Fibroblast of lung (primary cell): ENCODE measurements around the gene GMPR. TPM values are rescaled to one million over a fixed set of nuclear protein-coding genes. Genes with fewer than 3 reads are reported as not detected.
"Not testable (repeated sequence)": the region's sequence is repeated elsewhere in the genome, so short reads cannot be mapped to it uniquely, and the experiment has no call there.

Experiments used
- DNase-seq, 2 donors: peaks; one replicate each; pipeline versions ENCODE4 v3.0.0 to v3.0.0-alpha.2; 2010; ENCODE audit warnings: low read depth in 2 of 2
- H2AFZ ChIP-seq: 2 replicates; pipeline ENCODE4 v1.5.1; 2012; ENCODE audit warnings: low read length, control low read depth, inconsistent platforms
- H3K27ac ChIP-seq: 2 replicates; pipeline ENCODE4 v1.5.1; 2011; ENCODE audit warnings: low read length, control low read depth; ENCODE audit not compliant: insufficient read depth
- H3K27me3 ChIP-seq: 2 replicates; pipeline ENCODE4 v1.5.1; 2011; ENCODE audit warnings: mild to moderate bottlenecking, low read length; ENCODE audit not compliant: control insufficient read depth, insufficient read depth
- H3K36me3 ChIP-seq: 2 replicates; pipeline ENCODE4 v1.5.1; 2011; ENCODE audit warnings: low read length; ENCODE audit not compliant: control insufficient read depth, insufficient read depth
- H3K4me1 ChIP-seq: 2 replicates; pipeline ENCODE4 v1.5.1; 2011; ENCODE audit warnings: low read length; ENCODE audit not compliant: control insufficient read depth, insufficient read depth; ENCODE audit errors: extremely low read depth
- H3K4me2 ChIP-seq: 2 replicates; pipeline ENCODE4 v1.5.1; 2011; ENCODE audit warnings: low read length, control low read depth; ENCODE audit not compliant: insufficient read depth; ENCODE audit errors: extremely low read depth
- H3K4me3 ChIP-seq, 4 experiments: fragments of 200-600 bp in 1 of 4; sonication (generic) in 1 of 4; replicated peaks in 1 of 4; 2 replicates each; pipeline ENCODE4 v1.5.1; 2011 to 2016; ENCODE audit warnings: low read length in 4 of 4, low read depth in 3 of 4, mild to moderate bottlenecking in 3 of 4, control low read depth in 2 of 4, inconsistent platforms in 1 of 4, mixed read lengths in 1 of 4; ENCODE audit not compliant: insufficient read depth in 1 of 4; ENCODE audit errors: control extremely low read depth in 1 of 4
- H3K79me2 ChIP-seq: 2 replicates; pipeline ENCODE4 v1.5.1; 2012; ENCODE audit warnings: mild to moderate bottlenecking, low read length, inconsistent platforms; ENCODE audit not compliant: control insufficient read depth, insufficient read depth
- H3K9ac ChIP-seq: 2 replicates; pipeline ENCODE4 v1.5.1; 2011; ENCODE audit warnings: mild to moderate bottlenecking, low read length, control low read depth; ENCODE audit not compliant: insufficient read depth
- H3K9me3 ChIP-seq: 2 replicates; pipeline ENCODE4 v1.5.1; 2012; ENCODE audit warnings: low read depth, low read length; ENCODE audit not compliant: control insufficient read depth, insufficient read depth
- H4K20me1 ChIP-seq: 2 replicates; pipeline ENCODE4 v1.5.1; 2011; ENCODE audit warnings: low read length; ENCODE audit not compliant: control insufficient read depth, insufficient read depth; ENCODE audit errors: extremely low read depth
- EZH2 ChIP-seq: IDR thresholded peaks from 2 replicates; pipeline ENCODE4 v1.5.1; 2012; ENCODE audit warnings: low read length, control low read depth, mild to moderate bottlenecking; ENCODE audit errors: missing control alignments
- polyA plus RNA-seq, 2 donors: library from polyadenylated mRNA; depleted of rRNA in 1 of 2; stranded (reverse) in 1 of 2; unstranded in 1 of 2; fragments of >200 nt; gene quantifications; 2 replicates each; pipeline ENCODE4 v1.2.1, GENCODE V29; 2011 to 2012; ENCODE audit warnings: missing spikeins in 1 of 2
- total RNA-seq: library from RNA; depleted of rRNA; stranded (reverse); fragments of >200 nt; gene quantifications from 2 replicates; pipeline ENCODE4 v1.2.1, GENCODE V29; 2014
- TF ChIP-seq, protein P1 (sequence below), 2 donors: IDR thresholded peaks in 1 of 2; conservative IDR thresholded peaks in 1 of 2; 1 replicate in 1 of 2; 2 replicates in 1 of 2; pipeline ENCODE4 v1.5.1; 2011 to 2012; ENCODE audit warnings: low read length in 2 of 2, control low read depth in 1 of 2, inconsistent platforms in 1 of 2, low read depth in 1 of 2, mild to moderate bottlenecking in 1 of 2

GMPR gene
- total and polyA plus RNA-seq, 2 donors (not counting 1 experiment from before 2014, with no cell fraction given): 13.2 to 16.4 TPM

DNA sequence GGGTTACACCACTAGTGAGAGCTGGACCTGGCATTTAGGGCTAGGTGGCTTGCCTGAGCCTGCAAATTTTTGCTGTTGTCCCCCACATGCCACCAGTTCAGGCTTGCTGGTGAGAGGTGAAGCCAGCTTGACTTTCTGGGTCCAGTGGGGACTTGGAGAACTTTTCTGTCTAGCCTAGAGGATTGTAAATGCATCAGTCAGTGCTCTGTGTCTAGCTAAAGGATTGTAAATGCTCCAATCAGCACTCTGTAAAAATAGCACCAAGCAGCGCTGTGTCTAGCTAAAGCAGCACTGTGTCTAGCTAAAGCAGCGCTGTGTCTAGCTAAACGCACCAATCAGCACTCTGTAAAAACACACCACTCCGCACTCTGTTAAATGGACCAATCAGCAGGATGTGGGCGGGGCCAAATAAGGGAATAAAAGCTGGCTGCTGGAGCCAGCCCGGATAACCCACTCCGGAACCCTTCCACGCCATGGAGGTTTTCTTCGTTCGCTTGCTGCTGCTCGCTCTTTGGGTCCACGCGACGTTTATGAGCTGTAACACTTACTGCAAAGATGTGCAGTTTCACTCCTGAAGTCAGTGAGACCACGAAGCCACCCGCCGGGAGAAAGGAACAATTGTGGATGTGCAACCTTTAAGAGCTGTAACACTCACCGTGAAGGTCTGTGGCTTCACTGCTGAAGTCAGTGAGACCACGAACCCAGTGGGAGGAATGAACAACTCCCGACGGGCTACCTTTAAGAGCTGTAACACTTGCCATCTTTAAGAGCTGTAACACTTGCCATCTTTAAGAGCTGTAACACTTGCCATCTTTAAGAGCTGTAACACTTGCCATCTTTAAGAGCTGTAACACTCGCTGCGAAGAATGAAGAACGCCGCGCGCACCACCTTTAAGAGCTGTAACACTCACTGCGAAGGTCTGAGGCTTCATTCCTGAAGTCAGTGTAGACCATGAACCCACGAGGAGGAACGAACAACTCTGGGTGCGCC lies 27.3 kb downstream of the GMPR start:
- Histone ChIP-seq H3K4me2 (no peak overlapping the region), H3K79me2 (no peaks in the 10 kb centered on the region), H2AFZ (no peak overlapping the region), H3K4me3 (no peak overlapping the region), H3K9ac (no peak overlapping the region), H3K27me3 (no peaks in the 10 kb centered on the region), H3K9me3 (no peaks in the 10 kb centered on the region), H3K4me1 (no peaks in the 10 kb centered on the region), H3K36me3 (no peaks in the 10 kb centered on the region), H3K27ac (no peak overlapping the region), H4K20me1 (no peaks in the 10 kb centered on the region)
- no peak for DNase-seq
- TF ChIP-seq, protein P1, sequence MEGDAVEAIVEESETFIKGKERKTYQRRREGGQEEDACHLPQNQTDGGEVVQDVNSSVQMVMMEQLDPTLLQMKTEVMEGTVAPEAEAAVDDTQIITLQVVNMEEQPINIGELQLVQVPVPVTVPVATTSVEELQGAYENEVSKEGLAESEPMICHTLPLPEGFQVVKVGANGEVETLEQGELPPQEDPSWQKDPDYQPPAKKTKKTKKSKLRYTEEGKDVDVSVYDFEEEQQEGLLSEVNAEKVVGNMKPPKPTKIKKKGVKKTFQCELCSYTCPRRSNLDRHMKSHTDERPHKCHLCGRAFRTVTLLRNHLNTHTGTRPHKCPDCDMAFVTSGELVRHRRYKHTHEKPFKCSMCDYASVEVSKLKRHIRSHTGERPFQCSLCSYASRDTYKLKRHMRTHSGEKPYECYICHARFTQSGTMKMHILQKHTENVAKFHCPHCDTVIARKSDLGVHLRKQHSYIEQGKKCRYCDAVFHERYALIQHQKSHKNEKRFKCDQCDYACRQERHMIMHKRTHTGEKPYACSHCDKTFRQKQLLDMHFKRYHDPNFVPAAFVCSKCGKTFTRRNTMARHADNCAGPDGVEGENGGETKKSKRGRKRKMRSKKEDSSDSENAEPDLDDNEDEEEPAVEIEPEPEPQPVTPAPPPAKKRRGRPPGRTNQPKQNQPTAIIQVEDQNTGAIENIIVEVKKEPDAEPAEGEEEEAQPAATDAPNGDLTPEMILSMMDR (conservative IDR thresholded peaks at IDR 0.05 in 1 of 2, IDR thresholded peaks at IDR 0.05 in 1 of 2; ENCODE audit: low read depth in 1 of 2, low read length in 2 of 2): no peak
- TF ChIP-seq EZH2: no peak

DNA sequence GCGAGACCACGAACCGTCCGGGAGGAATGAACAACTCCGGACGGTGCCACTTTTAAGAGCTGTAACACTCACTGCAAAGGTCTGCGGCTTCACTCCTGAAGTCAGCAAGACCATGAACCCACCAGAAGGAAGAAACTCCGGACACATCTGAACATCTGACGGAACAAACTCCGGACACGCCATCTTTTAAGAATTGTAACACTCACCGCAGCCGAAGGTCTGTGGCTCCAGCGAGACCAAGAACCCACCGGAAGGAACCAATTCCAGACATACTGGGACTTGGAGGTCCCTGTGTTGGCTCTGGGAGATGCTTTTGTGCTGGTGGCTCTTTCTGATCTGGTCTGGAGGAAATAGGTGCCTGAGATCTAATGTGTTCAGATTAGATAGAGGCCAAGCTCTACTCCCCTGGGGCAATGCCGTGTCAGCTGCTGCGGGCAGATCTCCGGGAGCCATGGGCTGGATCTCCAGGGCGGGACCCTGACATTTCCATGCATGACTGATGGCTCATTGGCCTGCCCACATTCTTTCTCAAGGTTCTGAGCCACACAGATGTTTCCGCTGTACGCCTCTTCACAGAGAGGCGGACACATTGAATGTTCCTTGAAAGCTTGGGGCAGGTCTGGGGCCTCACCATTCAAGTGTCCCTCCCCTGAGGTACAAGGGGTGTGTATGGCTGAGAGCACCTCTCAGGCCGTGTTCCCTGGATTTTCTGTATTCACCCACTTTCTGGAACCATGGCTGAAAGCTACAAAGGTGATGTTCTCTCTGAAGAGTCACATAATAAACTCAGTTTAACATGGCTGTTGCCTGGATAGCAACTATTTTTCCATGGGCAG lies 29.3 kb downstream of the GMPR start:
- no peak overlapping the region for H3K4me3 ChIP-seq
- no peaks in the 10 kb centered on the region for H3K36me3 ChIP-seq
- H3K9ac ChIP-seq: no peak overlapping the region
- TF ChIP-seq, protein P1 (conservative IDR thresholded peaks at IDR 0.05 in 1 of 2, IDR thresholded peaks at IDR 0.05 in 1 of 2; ENCODE audit: low read depth in 1 of 2, low read length in 2 of 2): no peak
- TF ChIP-seq EZH2: no peak
- no peaks in the 10 kb centered on the region for H3K9me3 ChIP-seq
- H3K79me2 ChIP-seq: no peaks in the 10 kb centered on the region
- no peak overlapping the region for H3K4me2 ChIP-seq
- no peaks in the 10 kb centered on the region for H3K4me1 ChIP-seq
- no peak overlapping the region for H3K27ac ChIP-seq
- no peak overlapping the region for H2AFZ ChIP-seq
- no peaks in the 10 kb centered on the region for H4K20me1 ChIP-seq
- no peaks in the 10 kb centered on the region for H3K27me3 ChIP-seq
- no peak for DNase-seq

DNA sequence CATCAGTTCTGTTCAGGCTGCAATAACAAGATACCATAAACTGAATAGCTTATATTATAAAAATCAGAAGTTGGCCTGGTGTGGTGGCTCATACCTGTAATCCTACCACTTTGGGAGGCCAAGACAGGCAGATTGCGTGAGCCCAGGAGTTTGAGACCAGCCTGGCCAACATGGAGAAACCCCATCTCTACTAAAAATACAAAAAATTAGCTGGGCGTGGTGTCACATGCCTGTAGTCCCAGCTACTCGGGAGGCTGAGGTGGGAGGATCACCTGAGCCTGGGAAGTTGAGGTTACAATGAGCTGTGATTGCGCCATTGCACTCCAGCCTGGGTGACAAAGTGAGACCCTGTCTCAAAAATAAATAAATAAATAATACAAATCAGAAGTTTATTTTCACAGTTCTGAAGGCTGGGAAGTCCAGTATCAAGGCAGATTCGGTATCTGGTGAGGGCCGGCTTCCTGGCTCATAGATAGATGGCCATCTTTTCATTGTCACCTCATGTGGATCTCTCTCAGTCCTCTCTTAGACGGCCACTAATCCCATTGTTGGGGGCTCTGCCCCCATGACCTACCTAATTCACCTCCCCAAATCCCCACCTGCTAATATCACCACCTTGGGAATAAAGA lies 31.2 kb downstream of the GMPR start:
- not testable (repeated sequence) for H3K4me1 ChIP-seq, H3K27me3 ChIP-seq, H3K4me2 ChIP-seq, H3K9me3 ChIP-seq, H3K36me3 ChIP-seq, H3K27ac ChIP-seq, H2AFZ ChIP-seq, DNase-seq, H4K20me1 ChIP-seq, H3K79me2 ChIP-seq, H3K9ac ChIP-seq, H3K4me3 ChIP-seq
